Tibial artery (tissue), 4 donors: Measurements from ENCODE around the gene LYPD6B.

ENCODE experiments used
- DNase-seq, 2 donors: peaks; one replicate each; pipeline ENCODE4 v3.0.0-alpha.2; 2019
- H3K27ac ChIP-seq, 2 donors: fragments of 200-600 bp; sonication (generic) in 1 of 2; 1 replicate in 1 of 2; 2 replicates in 1 of 2; pipeline ENCODE4 v1.5.1; 2018 to 2019; ENCODE audit warnings: mild to moderate bottlenecking in 1 of 2
- H3K27me3 ChIP-seq, 2 donors: fragments of 200-600 bp; sonication (generic) in 1 of 2; one replicate each; pipeline versions ENCODE4 v1.5.1 to v1.6.0; 2016 to 2019
- H3K36me3 ChIP-seq, 3 donors: fragments of 200-600 bp; sonication (generic) in 2 of 3; one replicate each; pipeline ENCODE4 v1.5.1; 2016 to 2019; ENCODE audit warnings: mild to moderate bottlenecking in 2 of 3
- H3K4me1 ChIP-seq, 4 donors: fragments of 200-600 bp; sonication (generic) in 2 of 4; 1 replicate in 3 of 4; 2 replicates in 1 of 4; pipeline ENCODE4 v1.5.1; 2016 to 2019
- H3K4me3 ChIP-seq, 2 donors: fragments of 200-600 bp; sonication (generic) in 1 of 2; 1 replicate in 1 of 2; 2 replicates in 1 of 2; pipeline ENCODE4 v1.5.1; 2018 to 2019; ENCODE audit warnings: mild to moderate bottlenecking in 2 of 2
- H3K9me3 ChIP-seq, 3 donors: fragments of 200-600 bp; sonication (generic) in 1 of 3; one replicate each; pipeline ENCODE4 v1.5.1; 2016 to 2019
- CTCF ChIP-seq, 2 experiments: fragments of 200-600 bp in 1 of 2; fragments of 450-650 bp in 1 of 2; IDR thresholded peaks; one replicate each; pipeline ENCODE4 v1.5.1; 2017 to 2019; ENCODE audit warnings: antibody characterized with exemption in 2 of 2, mild to moderate bottlenecking in 1 of 2, moderate library complexity in 1 of 2
- intact Hi-C: fragments of 100-400 bp; cut with DNase I; formaldehyde crosslinking; loops from one replicate; pipeline ENCODE4 v1.15.0; 2023; ENCODE audit warnings: low total_unique reads

The LYPD6B gene

DNA sequence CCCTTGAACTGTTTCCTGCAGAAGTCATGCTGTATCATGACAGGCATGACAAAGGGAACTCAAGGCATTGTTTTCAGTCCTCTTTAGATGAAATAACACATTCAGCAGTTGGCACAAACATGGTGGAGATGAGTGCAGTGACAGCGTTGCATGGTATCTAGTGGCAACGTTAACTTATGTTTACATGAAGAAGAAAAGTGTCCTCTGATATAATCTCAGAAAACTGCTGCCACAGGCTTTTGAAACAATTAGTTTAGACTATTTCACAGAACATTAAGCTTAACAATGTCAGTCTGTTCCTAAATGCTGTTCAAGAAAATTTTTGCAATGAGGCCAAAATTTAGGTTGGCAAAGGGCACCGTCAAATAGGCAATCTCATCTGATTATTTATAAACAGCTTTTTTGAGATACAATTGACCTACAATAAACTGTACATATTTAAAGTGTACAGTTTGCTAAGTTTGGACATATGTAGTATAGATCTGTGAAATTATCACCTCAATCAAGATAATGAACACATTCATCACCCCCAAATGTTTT lies 64.7 kb downstream of the LYPD6B start:
- intact Hi-C loops = no loop called here
- Histone ChIP-seq H3K4me1 (peaks cover 0 to 17% (median 0%) of the 10 kb centered on the region in 4 donors), H3K4me3 (no peak overlapping the region), H3K27me3 (no peaks in the 10 kb centered on the region), H3K9me3 (no peaks in the 10 kb centered on the region), H3K36me3 (no peaks in the 10 kb centered on the region), H3K27ac (no peak overlapping the region)
- TF ChIP-seq CTCF (IDR thresholded peaks at IDR 0.05) = no peak
- no peak for DNase-seq

DNA sequence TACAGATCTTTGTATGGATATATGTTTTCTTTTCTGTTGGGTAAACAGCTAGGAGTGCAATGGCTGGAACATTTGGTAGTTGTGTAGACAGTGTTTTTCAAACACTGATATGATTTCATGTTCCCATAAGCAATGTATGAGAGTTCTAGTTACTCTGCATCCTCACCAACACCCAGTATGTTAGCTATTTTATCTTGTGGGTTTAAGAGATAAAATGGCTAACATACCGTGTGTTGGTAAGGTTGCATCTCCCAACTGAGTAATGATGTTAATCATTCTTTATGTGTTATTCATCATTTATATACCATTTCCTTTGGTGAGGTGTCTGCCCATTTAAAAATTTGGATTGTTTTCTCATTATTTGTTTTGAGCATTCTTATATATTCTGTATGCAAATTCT lies 65.7 kb downstream of the LYPD6B start:
- intact Hi-C loops = no loop called here
- Histone ChIP-seq H3K27me3 (no peaks in the 10 kb centered on the region), H3K27ac (no peak overlapping the region), H3K4me1 (peaks cover 0 to 13% (median 0%) of the 10 kb centered on the region in 4 donors), H3K36me3 (no peaks in the 10 kb centered on the region), H3K9me3 (no peaks in the 10 kb centered on the region), H3K4me3 (no peak overlapping the region)
- TF ChIP-seq CTCF (IDR thresholded peaks at IDR 0.05) = no peak
- no peak for DNase-seq

- no peak for DNase-seq
- Histone ChIP-seq H3K4me3 (no peak overlapping the region), H3K9me3 (no peaks in the 10 kb centered on the region), H3K27ac (no peak overlapping the region), H3K4me1 (no peaks in the 10 kb centered on the region), H3K27me3 (peaks cover 0 to 5% of the 10 kb centered on the region in 2 donors), H3K36me3 (no peaks in the 10 kb centered on the region)
- intact Hi-C loops = no loop called here
- no peak for TF ChIP-seq CTCF (IDR thresholded peaks at IDR 0.05)
Observed at GRCh38 chr2:149112068-149112467, 73.6 kb downstream of the LYPD6B start.

GRCh38 chr2:149112713-149113112 lies 74.2 kb downstream of the LYPD6B start:
- intact Hi-C loops = no loop called here

DNA sequence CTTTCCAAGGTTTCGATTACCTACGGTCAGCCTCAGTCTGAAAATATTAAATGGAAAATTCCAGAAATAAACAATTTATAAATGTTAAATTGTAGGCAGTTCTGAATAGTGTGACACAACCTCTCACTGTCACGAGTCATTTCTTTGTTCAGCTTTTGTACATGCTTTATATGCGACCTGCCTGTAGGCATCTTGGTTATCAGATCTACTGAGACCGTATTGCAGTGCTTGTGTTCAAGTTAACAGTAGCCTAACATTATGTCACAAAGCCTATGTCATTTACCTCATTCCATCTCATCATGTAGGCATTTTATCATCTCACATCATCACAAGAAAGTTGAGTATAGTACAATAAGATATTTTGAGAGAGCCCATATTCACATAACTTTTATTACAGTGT lies 77.3 kb downstream of the LYPD6B start:
- intact Hi-C loops = no loop called here
- Histone ChIP-seq H3K4me1 (no peaks in the 10 kb centered on the region), H3K36me3 (no peaks in the 10 kb centered on the region), H3K27me3 (peaks cover 0 to 5% of the 10 kb centered on the region in 2 donors), H3K27ac (no peak overlapping the region), H3K4me3 (no peak overlapping the region), H3K9me3 (no peaks in the 10 kb centered on the region)
- no peak for TF ChIP-seq CTCF (IDR thresholded peaks at IDR 0.05)
- no peak for DNase-seq

More at GRCh38 chr2:149112713-149113112, 74.2 kb downstream of the LYPD6B start:
- Histone ChIP-seq H3K9me3 (no peaks in the 10 kb centered on the region), H3K4me1 (no peaks in the 10 kb centered on the region), H3K36me3 (no peaks in the 10 kb centered on the region), H3K27me3 (peaks cover 0 to 5% of the 10 kb centered on the region in 2 donors), H3K27ac (no peak overlapping the region), H3K4me3 (no peak overlapping the region)
- TF ChIP-seq CTCF (IDR thresholded peaks at IDR 0.05) = no peak
- no peak for DNase-seq

DNA sequence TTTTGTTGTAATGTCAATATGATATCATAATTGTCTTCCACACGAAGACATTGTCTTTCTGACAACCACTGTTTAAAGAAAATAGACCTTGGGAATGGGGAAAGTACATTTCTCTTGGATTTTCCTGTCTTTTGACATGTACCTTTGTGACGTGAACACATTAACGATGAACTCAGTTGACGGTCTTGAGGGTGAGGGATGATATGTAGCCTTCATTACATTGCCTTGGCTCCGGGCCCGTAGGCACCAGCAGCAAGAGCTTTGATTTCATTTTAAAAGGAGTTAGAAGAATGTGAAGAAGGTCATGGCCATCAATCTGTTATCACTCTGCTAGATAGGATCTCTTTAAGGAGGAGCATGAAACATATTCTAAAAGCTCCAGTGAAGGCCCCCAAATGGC lies 80.9 kb downstream of the LYPD6B start:
- Histone ChIP-seq H3K4me1 (no peaks in the 10 kb centered on the region), H3K4me3 (no peak overlapping the region), H3K9me3 (no peaks in the 10 kb centered on the region), H3K36me3 (no peaks in the 10 kb centered on the region), H3K27ac (no peak overlapping the region), H3K27me3 (no peaks in the 10 kb centered on the region)
- no peak for DNase-seq
- intact Hi-C loops = no loop called here
- no peak for TF ChIP-seq CTCF (IDR thresholded peaks at IDR 0.05)
